ENCODE results near the gene ADCYAP1R1.

- TF ChIP-seq POLR2A (IDR thresholded peaks at IDR 0.05) (no peak), CTCF (IDR thresholded peaks at IDR 0.05) (no peak)
Observed at GRCh38 chr7:31120800-31121513, 68.8 kb downstream of the ADCYAP1R1 start.
